KOPT-K1 (cell line): ENCODE data around the gene ASCC1.
A peak's percentile ranks its signal among the peaks of the same experiment; 100 is the strongest.
"Not testable (repeated sequence)": the region's sequence is repeated elsewhere in the genome, so short reads cannot be mapped to it uniquely, and the experiment has no call there.

Source experiments
- H3K27ac ChIP-seq: fragments of 200-600 bp; sonication (generic); 2 replicates; pipeline ENCODE4 v1.5.1; 2016; ENCODE audit warnings: antibody characterized with exemption, mild to moderate bottlenecking, low read depth, low read length; ENCODE audit not compliant: poor library complexity, severe bottlenecking
- H3K36me3 ChIP-seq: fragments of 200-600 bp; sonication (generic); 2 replicates; pipeline ENCODE4 v1.5.1; 2017; ENCODE audit warnings: antibody characterized with exemption, mild to moderate bottlenecking, low read length, moderate library complexity; ENCODE audit not compliant: insufficient read depth
- H3K9me3 ChIP-seq: fragments of 200-600 bp; sonication (generic); 2 replicates; pipeline ENCODE4 v1.5.1; 2017; ENCODE audit warnings: antibody characterized with exemption, low read length, mild to moderate bottlenecking; ENCODE audit not compliant: insufficient read depth, poor library complexity, severe bottlenecking

Gene ASCC1

GRCh38 chr10:72254813-72255568 lies 38.9 kb upstream of the ASCC1 start:
- H3K27ac ChIP-seq, result peak overlapping the region; percentile 74
- no peaks in the 10 kb centered on the region for H3K36me3 ChIP-seq
- H3K9me3 ChIP-seq, result no peaks in the 10 kb centered on the region

- no peaks in the 10 kb centered on the region for H3K9me3 ChIP-seq
- no peak overlapping the region for H3K27ac ChIP-seq
- H3K36me3 ChIP-seq, result no peaks in the 10 kb centered on the region
Observed at GRCh38 chr10:72253578-72253977, 37.5 kb upstream of the ASCC1 start.

GRCh38 chr10:72252972-72253371 lies 36.9 kb upstream of the ASCC1 start:
- Histone ChIP-seq H3K36me3 (no peaks in the 10 kb centered on the region), H3K9me3 (no peaks in the 10 kb centered on the region), H3K27ac (no peak overlapping the region)

GRCh38 chr10:72251635-72252034 lies 35.6 kb upstream of the ASCC1 start:
- Histone ChIP-seq H3K27ac (no peak overlapping the region), H3K36me3 (no peaks in the 10 kb centered on the region)

GRCh38 chr10:72250666-72251065 lies 34.6 kb upstream of the ASCC1 start:
- Histone ChIP-seq H3K9me3 (no peaks in the 10 kb centered on the region), H3K27ac (no peak overlapping the region), H3K36me3 (no peaks in the 10 kb centered on the region)

More at GRCh38 chr10:72251635-72252034, 35.6 kb upstream of the ASCC1 start:
- no peaks in the 10 kb centered on the region for H3K9me3 ChIP-seq

GRCh38 chr10:72249176-72249862 lies 33.2 kb upstream of the ASCC1 start:
- H3K9me3 ChIP-seq, H3K36me3 ChIP-seq: not testable (repeated sequence)
- H3K27ac ChIP-seq, result peak overlapping the region; percentile 89

GRCh38 chr10:72248468-72249151 lies 32.5 kb upstream of the ASCC1 start:
- H3K9me3 ChIP-seq, result no peaks in the 10 kb centered on the region
- no peaks in the 10 kb centered on the region for H3K36me3 ChIP-seq
- peak overlapping the region; percentile 89 for H3K27ac ChIP-seq

- H3K27ac ChIP-seq, result no peak overlapping the region
- H3K36me3 ChIP-seq, result no peaks in the 10 kb centered on the region
- no peaks in the 10 kb centered on the region for H3K9me3 ChIP-seq
Observed at GRCh38 chr10:72245949-72246525, 30.0 kb upstream of the ASCC1 start.

GRCh38 chr10:72244573-72245038 lies 28.5 kb upstream of the ASCC1 start:
- H3K9me3 ChIP-seq, result no peaks in the 10 kb centered on the region
- H3K27ac ChIP-seq, result peak overlapping the region; percentile 16
- H3K36me3 ChIP-seq, result no peaks in the 10 kb centered on the region

GRCh38 chr10:72243822-72244437 lies 27.9 kb upstream of the ASCC1 start:
- Histone ChIP-seq H3K9me3 (no peaks in the 10 kb centered on the region), H3K36me3 (no peaks in the 10 kb centered on the region), H3K27ac (peak overlapping the region; percentile 16)

- Histone ChIP-seq H3K9me3 (no peaks in the 10 kb centered on the region), H3K27ac (no peak overlapping the region), H3K36me3 (0 out of 2 replicates have a peak, but pooled peaks cover 4% of the 10 kb centered on the region)
Observed at GRCh38 chr10:72242675-72243074, 26.6 kb upstream of the ASCC1 start.

- Histone ChIP-seq H3K27ac (no peak overlapping the region), H3K36me3 (peaks cover 11% of the 10 kb centered on the region), H3K9me3 (no peaks in the 10 kb centered on the region)
Observed at GRCh38 chr10:72241691-72242252, 25.7 kb upstream of the ASCC1 start.

GRCh38 chr10:72240371-72240770 lies 24.3 kb upstream of the ASCC1 start:
- Histone ChIP-seq H3K9me3 (no peaks in the 10 kb centered on the region), H3K36me3 (peaks cover 25% of the 10 kb centered on the region), H3K27ac (no peak overlapping the region)

GRCh38 chr10:72239409-72239808 lies 23.3 kb upstream of the ASCC1 start:
- no peak overlapping the region for H3K27ac ChIP-seq
- peaks cover 35% of the 10 kb centered on the region for H3K36me3 ChIP-seq
- H3K9me3 ChIP-seq, result no peaks in the 10 kb centered on the region
